ENCODE measurements around the gene RXYLT1.

DNA sequence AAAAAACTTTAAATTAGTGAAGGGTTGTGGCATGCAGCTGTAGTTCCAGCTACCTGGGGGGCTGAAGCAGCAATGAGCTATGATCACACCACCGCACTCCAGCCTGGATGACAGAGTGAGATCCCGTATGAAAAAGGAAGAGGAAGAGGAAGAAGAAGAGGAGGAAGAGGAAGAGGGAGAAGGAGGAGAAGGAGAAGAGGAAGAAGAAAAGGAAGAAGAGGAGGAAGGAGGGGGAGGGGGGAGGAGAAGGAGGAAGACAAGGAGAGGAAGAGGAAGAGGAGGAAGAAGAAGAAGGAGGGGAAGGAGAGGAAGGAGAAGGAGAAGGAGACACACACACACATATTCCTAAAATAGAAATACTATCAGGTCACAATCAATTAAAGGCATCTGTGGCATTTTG lies 32.0 kb downstream of the RXYLT1 start:
- TF ChIP-seq POLR2AphosphoS5 (IDR thresholded peaks at IDR 0.05; ENCODE audit: low read depth, low read length) (no peak), SIN3A (IDR thresholded peaks at IDR 0.05; ENCODE audit: borderline replicate concordance, insufficient read depth, low read length) (no peak), TAF1 (IDR thresholded peaks at IDR 0.05; ENCODE audit: borderline replicate concordance, insufficient read depth, low read length) (no peak)

Data from PFSK-1 (cell line).